ENCODE data around the gene CYSLTR2.

Gene CYSLTR2

GRCh38 chr13:48731001-48731658, 77.4 kb downstream of the CYSLTR2 start:
- no peaks in the 10 kb centered on the region for H3K9me3 ChIP-seq (ENCODE audit: severe bottlenecking)
- H3K27ac ChIP-seq: no peak overlapping the region
- no peak overlapping the region for H3K4me3 ChIP-seq (ENCODE audit: low read depth, low read length)
- DNase-seq: no peak
- no peaks in the 10 kb centered on the region for H3K36me3 ChIP-seq
- TF ChIP-seq CTCF (IDR thresholded peaks at IDR 0.05; ENCODE audit: low read depth, low read length): no peak
- H3K27me3 ChIP-seq (ENCODE audit: insufficient read depth, low read depth, severe bottlenecking): no peaks in the 10 kb centered on the region

- no peaks in the 10 kb centered on the region for H3K27me3 ChIP-seq (ENCODE audit: insufficient read depth, low read depth, severe bottlenecking)
- no peak overlapping the region for H3K27ac ChIP-seq
- H3K9me3 ChIP-seq (ENCODE audit: severe bottlenecking): no peaks in the 10 kb centered on the region
- no peak for DNase-seq
- TF ChIP-seq CTCF (IDR thresholded peaks at IDR 0.05; ENCODE audit: low read depth, low read length): no peak
- H3K4me3 ChIP-seq (ENCODE audit: low read depth, low read length): no peak overlapping the region
- no peaks in the 10 kb centered on the region for H3K36me3 ChIP-seq
These were observed 78.3 kb downstream of the CYSLTR2 start for GRCh38 chr13:48731957-48732569.

- Histone ChIP-seq H3K9me3 (ENCODE audit: severe bottlenecking) (no peaks in the 10 kb centered on the region), H3K36me3 (no peaks in the 10 kb centered on the region), H3K27ac (no peak overlapping the region), H3K4me3 (ENCODE audit: low read depth, low read length) (no peak overlapping the region), H3K27me3 (ENCODE audit: insufficient read depth, low read depth, severe bottlenecking) (no peaks in the 10 kb centered on the region)
- no peak for TF ChIP-seq CTCF (IDR thresholded peaks at IDR 0.05; ENCODE audit: low read depth, low read length)
- DNase-seq: no peak
These were observed 80.1 kb downstream of the CYSLTR2 start for GRCh38 chr13:48733739-48734335.

GRCh38 chr13:48735571-48735970, 81.8 kb downstream of the CYSLTR2 start:
- no peak overlapping the region for H3K27ac ChIP-seq
- H3K4me3 ChIP-seq (ENCODE audit: low read depth, low read length): no peak overlapping the region
- TF ChIP-seq CTCF (IDR thresholded peaks at IDR 0.05; ENCODE audit: low read depth, low read length): no peak
- no peaks in the 10 kb centered on the region for H3K36me3 ChIP-seq
- no peaks in the 10 kb centered on the region for H3K27me3 ChIP-seq (ENCODE audit: insufficient read depth, low read depth, severe bottlenecking)
- H3K9me3 ChIP-seq (ENCODE audit: severe bottlenecking): no peaks in the 10 kb centered on the region
- DNase-seq: no peak

- Histone ChIP-seq H3K36me3 (no peaks in the 10 kb centered on the region), H3K27ac (no peak overlapping the region), H3K27me3 (ENCODE audit: insufficient read depth, low read depth, severe bottlenecking) (no peaks in the 10 kb centered on the region), H3K9me3 (ENCODE audit: severe bottlenecking) (no peaks in the 10 kb centered on the region), H3K4me3 (ENCODE audit: low read depth, low read length) (no peak overlapping the region)
- DNase-seq: no peak
- TF ChIP-seq CTCF (IDR thresholded peaks at IDR 0.05; ENCODE audit: low read depth, low read length): no peak
These were observed 84.0 kb downstream of the CYSLTR2 start for GRCh38 chr13:48737689-48738088.

Measured in WERI-Rb-1 (cell line).